Measurements from ENCODE around the gene PLCL1.

Gene PLCL1

GRCh38 chr2:198162276-198162675 lies 357.9 kb downstream of the PLCL1 start:
- TF ChIP-seq SIN3A (IDR thresholded peaks at IDR 0.05; ENCODE audit: borderline replicate concordance, insufficient read depth, low read length), result no peak
- TF ChIP-seq FOXP2 (optimal IDR thresholded peaks at IDR 0.05; ENCODE audit: borderline replicate concordance, extremely low read depth, extremely low read length, insufficient read depth), result no peak
- TF ChIP-seq POLR2AphosphoS5 (IDR thresholded peaks at IDR 0.05; ENCODE audit: low read depth, low read length), result no peak
- no peak for TF ChIP-seq TAF1 (IDR thresholded peaks at IDR 0.05; ENCODE audit: borderline replicate concordance, insufficient read depth, low read length)
- TF ChIP-seq REST (IDR thresholded peaks at IDR 0.05; ENCODE audit: insufficient read depth in 1 of 2, low read depth in 2 of 2, low read length in 2 of 2), result no peak

GRCh38 chr2:198164843-198165242 lies 360.4 kb downstream of the PLCL1 start:
- TF ChIP-seq FOXP2 (optimal IDR thresholded peaks at IDR 0.05; ENCODE audit: borderline replicate concordance, extremely low read depth, extremely low read length, insufficient read depth), result no peak
- TF ChIP-seq POLR2AphosphoS5 (IDR thresholded peaks at IDR 0.05; ENCODE audit: low read depth, low read length), result no peak
- TF ChIP-seq SIN3A (IDR thresholded peaks at IDR 0.05; ENCODE audit: borderline replicate concordance, insufficient read depth, low read length), result no peak
- TF ChIP-seq REST (IDR thresholded peaks at IDR 0.05; ENCODE audit: insufficient read depth in 1 of 2, low read depth in 2 of 2, low read length in 2 of 2), result no peak
- no peak for TF ChIP-seq TAF1 (IDR thresholded peaks at IDR 0.05; ENCODE audit: borderline replicate concordance, insufficient read depth, low read length)

- TF ChIP-seq POLR2AphosphoS5 (IDR thresholded peaks at IDR 0.05; ENCODE audit: low read depth, low read length), result no peak
- TF ChIP-seq SIN3A (IDR thresholded peaks at IDR 0.05; ENCODE audit: borderline replicate concordance, insufficient read depth, low read length), result no peak
- TF ChIP-seq REST (IDR thresholded peaks at IDR 0.05; ENCODE audit: insufficient read depth in 1 of 2, low read depth in 2 of 2, low read length in 2 of 2), result no peak
- no peak for TF ChIP-seq TAF1 (IDR thresholded peaks at IDR 0.05; ENCODE audit: borderline replicate concordance, insufficient read depth, low read length)
- TF ChIP-seq FOXP2 (optimal IDR thresholded peaks at IDR 0.05; ENCODE audit: borderline replicate concordance, extremely low read depth, extremely low read length, insufficient read depth), result no peak
Measured at GRCh38 chr2:198165289-198165688, 360.9 kb downstream of the PLCL1 start.

- TF ChIP-seq FOXP2 (optimal IDR thresholded peaks at IDR 0.05; ENCODE audit: borderline replicate concordance, extremely low read depth, extremely low read length, insufficient read depth) (no peak), SIN3A (IDR thresholded peaks at IDR 0.05; ENCODE audit: borderline replicate concordance, insufficient read depth, low read length) (no peak), TAF1 (IDR thresholded peaks at IDR 0.05; ENCODE audit: borderline replicate concordance, insufficient read depth, low read length) (no peak), REST (IDR thresholded peaks at IDR 0.05; ENCODE audit: insufficient read depth in 1 of 2, low read depth in 2 of 2, low read length in 2 of 2) (no peak), POLR2AphosphoS5 (IDR thresholded peaks at IDR 0.05; ENCODE audit: low read depth, low read length) (no peak)
Measured at GRCh38 chr2:198167346-198167745, 363.0 kb downstream of the PLCL1 start.

- TF ChIP-seq FOXP2 (optimal IDR thresholded peaks at IDR 0.05; ENCODE audit: borderline replicate concordance, extremely low read depth, extremely low read length, insufficient read depth), result no peak
- no peak for TF ChIP-seq TAF1 (IDR thresholded peaks at IDR 0.05; ENCODE audit: borderline replicate concordance, insufficient read depth, low read length)
- TF ChIP-seq POLR2AphosphoS5 (IDR thresholded peaks at IDR 0.05; ENCODE audit: low read depth, low read length), result no peak
- no peak for TF ChIP-seq REST (IDR thresholded peaks at IDR 0.05; ENCODE audit: insufficient read depth in 1 of 2, low read depth in 2 of 2, low read length in 2 of 2)
- no peak for TF ChIP-seq SIN3A (IDR thresholded peaks at IDR 0.05; ENCODE audit: borderline replicate concordance, insufficient read depth, low read length)
Measured at GRCh38 chr2:198168651-198169050, 364.3 kb downstream of the PLCL1 start.

Measured in PFSK-1 (cell line).